ENCODE measurements around the gene HACE1. TPM values are rescaled to one million over a fixed set of nuclear protein-coding genes. Genes with fewer than 3 reads are reported as not detected.
"Not testable (repeated sequence)": the region's sequence is repeated elsewhere in the genome, so short reads cannot be mapped to it uniquely, and the experiment has no call there.

HACE1 gene
- total RNA-seq, 2 donors from 2014 or later, result 19.4 to 44.2 TPM

- H3K9me3 Mint-ChIP-seq, result no peaks in the 10 kb centered on the region
- no peaks in the 10 kb centered on the region for H3K4me1 Mint-ChIP-seq
- no peak overlapping the region for H3K27ac Mint-ChIP-seq
- peak; percentile 81 for ATAC-seq (replicated peaks)
- H3K4me3 Mint-ChIP-seq, result no peak overlapping the region
- H3K27me3 Mint-ChIP-seq, result no peaks in the 10 kb centered on the region
- peaks cover 53% of the 10 kb centered on the region for H3K36me3 Mint-ChIP-seq (ENCODE audit: low read depth)
Observed at GRCh38 chr6:104799134-104799657, 60.5 kb downstream of the HACE1 start.

GRCh38 chr6:104796031-104796785 is 63.5 kb downstream of the HACE1 start:
- Mint-ChIP-seq H3K36me3 (ENCODE audit: low read depth) (peaks cover 34% of the 10 kb centered on the region), H3K9me3 (no peaks in the 10 kb centered on the region), H3K27ac (no peak overlapping the region), H3K4me1 (no peaks in the 10 kb centered on the region), H3K4me3 (no peak overlapping the region), H3K27me3 (no peaks in the 10 kb centered on the region)
- no peak for ATAC-seq (replicated peaks)

- Mint-ChIP-seq H3K27me3 (no peaks in the 10 kb centered on the region), H3K4me1 (no peaks in the 10 kb centered on the region), H3K36me3 (ENCODE audit: low read depth) (peaks cover 30% of the 10 kb centered on the region), H3K27ac (no peak overlapping the region), H3K9me3 (no peaks in the 10 kb centered on the region), H3K4me3 (no peak overlapping the region)
- ATAC-seq (replicated peaks), result no peak
Observed at GRCh38 chr6:104795363-104795762, 64.4 kb downstream of the HACE1 start.

- Mint-ChIP-seq H3K9me3 (no peaks in the 10 kb centered on the region), H3K36me3 (ENCODE audit: low read depth) (peaks cover 40% of the 10 kb centered on the region)
Observed at GRCh38 chr6:104789770-104790190, 69.9 kb downstream of the HACE1 start.

GRCh38 chr6:104788400-104788799 is 71.3 kb downstream of the HACE1 start:
- Mint-ChIP-seq H3K4me1 (peaks cover 16% of the 10 kb centered on the region), H3K27ac (peak overlapping the region; percentile 95), H3K36me3 (ENCODE audit: low read depth) (peaks cover 46% of the 10 kb centered on the region), H3K9me3 (no peaks in the 10 kb centered on the region), H3K27me3 (no peaks in the 10 kb centered on the region), H3K4me3 (peak overlapping the region; percentile 69)
- ATAC-seq (replicated peaks), result peak; percentile 31

More at GRCh38 chr6:104789770-104790190, 69.9 kb downstream of the HACE1 start:
- Mint-ChIP-seq H3K4me3 (peak overlapping the region; percentile 68), H3K27me3 (no peaks in the 10 kb centered on the region), H3K27ac (peak overlapping the region; percentile 95), H3K4me1 (peaks cover 16% of the 10 kb centered on the region)
- ATAC-seq (replicated peaks), result peak; percentile 93

GRCh38 chr6:104787305-104787704 is 72.4 kb downstream of the HACE1 start:
- Mint-ChIP-seq H3K9me3 (no peaks in the 10 kb centered on the region), H3K36me3 (ENCODE audit: low read depth) (peaks cover 53% of the 10 kb centered on the region), H3K4me3 (peak overlapping the region; percentile 43), H3K27ac (peak overlapping the region; percentile 39), H3K27me3 (no peaks in the 10 kb centered on the region), H3K4me1 (peaks cover 16% of the 10 kb centered on the region)
- ATAC-seq (replicated peaks), result peak; percentile 31

GRCh38 chr6:104784884-104785283 is 74.8 kb downstream of the HACE1 start:
- no peaks in the 10 kb centered on the region for H3K9me3 Mint-ChIP-seq
- H3K4me3 Mint-ChIP-seq, result no peak overlapping the region
- H3K4me1 Mint-ChIP-seq, result peaks cover 16% of the 10 kb centered on the region
- ATAC-seq (replicated peaks), result no peak
- peak overlapping the region; percentile 35 for H3K27ac Mint-ChIP-seq
- H3K36me3 Mint-ChIP-seq (ENCODE audit: low read depth), result peaks cover 62% of the 10 kb centered on the region
- H3K27me3 Mint-ChIP-seq, result no peaks in the 10 kb centered on the region

GRCh38 chr6:104771258-104771832 is 88.4 kb downstream of the HACE1 start:
- Mint-ChIP-seq H3K36me3 (ENCODE audit: low read depth) (peaks cover 20% of the 10 kb centered on the region), H3K4me1 (no peaks in the 10 kb centered on the region), H3K27me3 (no peaks in the 10 kb centered on the region), H3K9me3 (no peaks in the 10 kb centered on the region), H3K27ac (no peak overlapping the region), H3K4me3 (no peak overlapping the region)
- ATAC-seq (replicated peaks), result peak; percentile 56

- H3K27me3 Mint-ChIP-seq, result no peaks in the 10 kb centered on the region
- H3K4me1 Mint-ChIP-seq, result no peaks in the 10 kb centered on the region
- H3K27ac Mint-ChIP-seq, result no peak overlapping the region
- H3K36me3 Mint-ChIP-seq (ENCODE audit: low read depth), result peaks cover 21% of the 10 kb centered on the region
- no peaks in the 10 kb centered on the region for H3K9me3 Mint-ChIP-seq
- no peak for ATAC-seq (replicated peaks)
- H3K4me3 Mint-ChIP-seq, result no peak overlapping the region
Observed at GRCh38 chr6:104768906-104769305, 90.8 kb downstream of the HACE1 start.

GRCh38 chr6:104766595-104766994 is 93.1 kb downstream of the HACE1 start:
- ATAC-seq (replicated peaks), result no peak
- Mint-ChIP-seq H3K36me3 (ENCODE audit: low read depth) (peaks cover 26% of the 10 kb centered on the region), H3K4me1 (no peaks in the 10 kb centered on the region), H3K4me3 (no peak overlapping the region), H3K9me3 (no peaks in the 10 kb centered on the region), H3K27me3 (no peaks in the 10 kb centered on the region), H3K27ac (no peak overlapping the region)

GRCh38 chr6:104754788-104755409 is 104.8 kb downstream of the HACE1 start:
- Mint-ChIP-seq H3K4me1 (peaks cover 10% of the 10 kb centered on the region), H3K36me3 (ENCODE audit: low read depth) (peaks cover 57% of the 10 kb centered on the region), H3K27me3 (no peaks in the 10 kb centered on the region), H3K9me3 (peaks cover 22% of the 10 kb centered on the region), H3K4me3 (no peak overlapping the region), H3K27ac (no peak overlapping the region)
- ATAC-seq (replicated peaks), result no peak

GRCh38 chr6:104753251-104753650 is 106.5 kb downstream of the HACE1 start:
- Mint-ChIP-seq H3K27ac (no peak overlapping the region), H3K27me3 (no peaks in the 10 kb centered on the region), H3K9me3 (peaks cover 18% of the 10 kb centered on the region), H3K4me1 (no peaks in the 10 kb centered on the region), H3K36me3 (ENCODE audit: low read depth) (peaks cover 43% of the 10 kb centered on the region), H3K4me3 (no peak overlapping the region)
- no peak for ATAC-seq (replicated peaks)

GRCh38 chr6:104750449-104750848 is 109.3 kb downstream of the HACE1 start:
- Mint-ChIP-seq H3K27ac (no peak overlapping the region), H3K36me3 (ENCODE audit: low read depth) (peaks cover 22% of the 10 kb centered on the region), H3K4me1 (no peaks in the 10 kb centered on the region), H3K27me3 (no peaks in the 10 kb centered on the region), H3K4me3 (no peak overlapping the region), H3K9me3 (peaks cover 15% of the 10 kb centered on the region)
- ATAC-seq (replicated peaks), result no peak

- not testable (repeated sequence) for H3K4me3 Mint-ChIP-seq; H3K9me3 Mint-ChIP-seq; H3K27me3 Mint-ChIP-seq; H3K4me1 Mint-ChIP-seq; H3K36me3 Mint-ChIP-seq (ENCODE audit: low read depth); H3K27ac Mint-ChIP-seq; ATAC-seq (replicated peaks)
Observed at GRCh38 chr6:104739124-104739523, 120.6 kb downstream of the HACE1 start.

- H3K27me3 Mint-ChIP-seq; ATAC-seq (replicated peaks); H3K36me3 Mint-ChIP-seq (ENCODE audit: low read depth); H3K9me3 Mint-ChIP-seq; H3K4me3 Mint-ChIP-seq; H3K4me1 Mint-ChIP-seq; H3K27ac Mint-ChIP-seq: not testable (repeated sequence)
Observed at GRCh38 chr6:104737567-104737966, 122.2 kb downstream of the HACE1 start.
